ENCODE measurements around the gene WDR64. TPM values are rescaled to one million over a fixed set of nuclear protein-coding genes. Genes with fewer than 3 reads are reported as not detected.

The WDR64 gene
- polyA plus RNA-seq, 1 donor from 2014 or later: 0.21 TPM

DNA sequence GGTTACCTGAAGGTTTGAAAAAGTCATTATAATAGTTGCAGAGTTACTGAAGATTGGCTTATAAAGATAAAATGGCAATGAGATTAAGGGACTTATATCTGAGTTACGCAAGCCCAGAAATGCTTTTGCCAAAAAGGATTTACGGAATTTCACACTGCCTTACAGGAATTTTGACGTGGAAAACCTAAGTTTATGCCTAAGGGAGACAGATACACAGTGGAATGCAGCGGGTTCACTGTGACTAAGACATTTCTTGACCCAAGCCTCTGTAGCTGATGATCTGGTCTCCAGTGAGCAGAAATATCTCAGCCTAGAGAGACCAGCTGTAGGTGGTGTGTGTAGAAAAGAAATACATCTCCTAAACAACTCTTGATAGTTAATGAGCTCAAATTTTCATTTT is 185.8 kb downstream of the WDR64 start:
- Histone ChIP-seq H2AFZ (ENCODE audit: low read depth, low read length) (no peak overlapping the region), H3K9me2 (ENCODE audit: insufficient read depth, low read length) (no peaks in the 10 kb centered on the region), H3K4me2 (ENCODE audit: low read length) (no peak overlapping the region), H3K9ac (ENCODE audit: low read length) (no peak overlapping the region), H3K36me3 (ENCODE audit: insufficient read depth, low read length) (no peaks in the 10 kb centered on the region), H4K20me1 (ENCODE audit: insufficient read depth) (no peaks in the 10 kb centered on the region), H3F3A (ENCODE audit: insufficient read depth, low read length, poor library complexity, severe bottlenecking) (no peaks in the 10 kb centered on the region), H3K9me3 (ENCODE audit: low read length) (no peaks in the 10 kb centered on the region), H3K4me3 (ENCODE audit: low read length) (no peak overlapping the region), H3K27me3 (ENCODE audit: insufficient read depth, low read depth, low read length) (no peaks in the 10 kb centered on the region), H3K79me2 (replicated peaks; ENCODE audit: insufficient read depth, low read length) (no peaks in the 10 kb centered on the region), H3K27ac (ENCODE audit: low read length) (no peak overlapping the region)
- TF ChIP-seq SMC3 (conservative IDR thresholded peaks at IDR 0.05; ENCODE audit: poor library complexity) (no peak), POLR2AphosphoS5 (IDR thresholded peaks at IDR 0.05) (no peak), RAD21 (conservative IDR thresholded peaks at IDR 0.05) (no peak), EP300 (conservative IDR thresholded peaks at IDR 0.05; ENCODE audit: poor library complexity, severe bottlenecking) (no peak), MXI1 (conservative IDR thresholded peaks at IDR 0.05; ENCODE audit: poor library complexity, severe bottlenecking) (no peak), EZH2 (IDR thresholded peaks at IDR 0.05; ENCODE audit: borderline replicate concordance, insufficient read depth, low read length, poor library complexity, severe bottlenecking) (no peak), REST (IDR thresholded peaks at IDR 0.05; ENCODE audit: borderline replicate concordance) (no peak), TAF1 (IDR thresholded peaks at IDR 0.05; ENCODE audit: low read depth) (no peak)
- TF ChIP-seq, protein P1, sequence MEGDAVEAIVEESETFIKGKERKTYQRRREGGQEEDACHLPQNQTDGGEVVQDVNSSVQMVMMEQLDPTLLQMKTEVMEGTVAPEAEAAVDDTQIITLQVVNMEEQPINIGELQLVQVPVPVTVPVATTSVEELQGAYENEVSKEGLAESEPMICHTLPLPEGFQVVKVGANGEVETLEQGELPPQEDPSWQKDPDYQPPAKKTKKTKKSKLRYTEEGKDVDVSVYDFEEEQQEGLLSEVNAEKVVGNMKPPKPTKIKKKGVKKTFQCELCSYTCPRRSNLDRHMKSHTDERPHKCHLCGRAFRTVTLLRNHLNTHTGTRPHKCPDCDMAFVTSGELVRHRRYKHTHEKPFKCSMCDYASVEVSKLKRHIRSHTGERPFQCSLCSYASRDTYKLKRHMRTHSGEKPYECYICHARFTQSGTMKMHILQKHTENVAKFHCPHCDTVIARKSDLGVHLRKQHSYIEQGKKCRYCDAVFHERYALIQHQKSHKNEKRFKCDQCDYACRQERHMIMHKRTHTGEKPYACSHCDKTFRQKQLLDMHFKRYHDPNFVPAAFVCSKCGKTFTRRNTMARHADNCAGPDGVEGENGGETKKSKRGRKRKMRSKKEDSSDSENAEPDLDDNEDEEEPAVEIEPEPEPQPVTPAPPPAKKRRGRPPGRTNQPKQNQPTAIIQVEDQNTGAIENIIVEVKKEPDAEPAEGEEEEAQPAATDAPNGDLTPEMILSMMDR (IDR thresholded peaks at IDR 0.05; ENCODE audit: poor library complexity, severe bottlenecking): no peak

DNA sequence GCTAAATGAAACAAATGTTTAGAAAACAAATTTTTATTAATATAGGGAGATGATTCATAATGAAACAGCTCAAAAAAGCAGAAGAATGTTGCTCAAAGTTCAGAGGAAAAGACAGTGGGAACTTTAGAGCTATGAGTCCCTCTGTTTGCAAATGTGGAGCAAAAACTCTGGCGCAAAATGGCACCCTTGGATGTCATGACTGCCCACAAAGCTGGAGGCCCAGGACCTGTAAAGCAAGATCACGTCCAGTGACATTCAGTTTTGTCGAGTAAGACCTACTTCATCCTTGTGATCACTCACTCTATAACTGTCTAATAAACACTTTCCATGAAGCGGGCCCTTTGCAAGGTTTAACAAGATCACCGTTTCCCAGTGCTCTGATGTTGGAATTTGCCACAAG is 186.8 kb downstream of the WDR64 start:
- no peak overlapping the region for H3K27ac ChIP-seq (ENCODE audit: low read length)
- H3K36me3 ChIP-seq (ENCODE audit: insufficient read depth, low read length): no peaks in the 10 kb centered on the region
- H4K20me1 ChIP-seq (ENCODE audit: insufficient read depth): no peaks in the 10 kb centered on the region
- H3K9me2 ChIP-seq (ENCODE audit: insufficient read depth, low read length): no peaks in the 10 kb centered on the region
- H3F3A ChIP-seq (ENCODE audit: insufficient read depth, low read length, poor library complexity, severe bottlenecking): no peaks in the 10 kb centered on the region
- TF ChIP-seq EP300 (conservative IDR thresholded peaks at IDR 0.05; ENCODE audit: poor library complexity, severe bottlenecking) (no peak), SMC3 (conservative IDR thresholded peaks at IDR 0.05; ENCODE audit: poor library complexity) (no peak), POLR2AphosphoS5 (IDR thresholded peaks at IDR 0.05) (no peak), MXI1 (conservative IDR thresholded peaks at IDR 0.05; ENCODE audit: poor library complexity, severe bottlenecking) (no peak), TAF1 (IDR thresholded peaks at IDR 0.05; ENCODE audit: low read depth) (no peak), EZH2 (IDR thresholded peaks at IDR 0.05; ENCODE audit: borderline replicate concordance, insufficient read depth, low read length, poor library complexity, severe bottlenecking) (no peak), REST (IDR thresholded peaks at IDR 0.05; ENCODE audit: borderline replicate concordance) (no peak), RAD21 (conservative IDR thresholded peaks at IDR 0.05) (no peak)
- TF ChIP-seq, protein P1 (IDR thresholded peaks at IDR 0.05; ENCODE audit: poor library complexity, severe bottlenecking): no peak
- H3K9ac ChIP-seq (ENCODE audit: low read length): no peak overlapping the region
- H3K27me3 ChIP-seq (ENCODE audit: insufficient read depth, low read depth, low read length): no peaks in the 10 kb centered on the region
- no peaks in the 10 kb centered on the region for H3K9me3 ChIP-seq (ENCODE audit: low read length)
- H3K79me2 ChIP-seq (replicated peaks; ENCODE audit: insufficient read depth, low read length): no peaks in the 10 kb centered on the region
- no peak overlapping the region for H3K4me2 ChIP-seq (ENCODE audit: low read length)
- H3K4me3 ChIP-seq (ENCODE audit: low read length): no peak overlapping the region
- H2AFZ ChIP-seq (ENCODE audit: low read depth, low read length): no peak overlapping the region

Data from neural cell (in vitro differentiated cells).